Stomach (tissue), 9 donors: Measurements from ENCODE around the gene TNS1. TPM values are rescaled to one million over a fixed set of nuclear protein-coding genes. Genes with fewer than 3 reads are reported as not detected.

Experiments
- DNase-seq, 2 donors: peaks; one replicate each; pipeline versions ENCODE4 v3.0.0 to v3.0.0-alpha.2; 2013 to 2019
- H3K27ac ChIP-seq, 5 donors: fragments of 200-600 bp in 4 of 5; sonication (generic) in 4 of 5; one replicate each; pipeline ENCODE4 v1.5.1; 2013 to 2019; ENCODE audit warnings: mild to moderate bottlenecking in 1 of 5, moderate library complexity in 1 of 5
- H3K27me3 ChIP-seq, 3 donors: fragments of 200-600 bp; sonication (generic); one replicate each; pipeline ENCODE4 v1.5.1; 2017 to 2019; ENCODE audit warnings: mixed run types in 1 of 3
- H3K36me3 ChIP-seq, 4 donors: fragments of 200-600 bp; sonication (generic); 1 replicate in 3 of 4; 2 replicates in 1 of 4; pipeline ENCODE4 v1.5.1; 2016 to 2019
- H3K4me1 ChIP-seq, 4 donors: fragments of 200-600 bp; sonication (generic); one replicate each; pipeline ENCODE4 v1.5.1; 2016 to 2019
- H3K4me3 ChIP-seq, 4 donors: fragments of 200-600 bp; sonication (generic) in 3 of 4; one replicate each; pipeline ENCODE4 v1.5.1; 2016 to 2019; ENCODE audit warnings: mild to moderate bottlenecking in 1 of 4
- H3K9me3 ChIP-seq, 4 donors: fragments of 200-600 bp; sonication (generic); one replicate each; pipeline ENCODE4 v1.5.1; 2016 to 2019
- CTCF ChIP-seq, 7 experiments: fragments of 450-650 bp in 4 of 7; fragments of 200-600 bp in 3 of 7; sonication (generic) in 3 of 7; IDR thresholded peaks; one replicate each; pipeline ENCODE4 v1.5.1; 2016 to 2019; ENCODE audit warnings: antibody characterized with exemption in 7 of 7, control low read depth in 2 of 7, mild to moderate bottlenecking in 1 of 7
- EP300 ChIP-seq: sonication (generic); formaldehyde crosslinking; IDR thresholded peaks from one replicate; pipeline ENCODE4 v1.6.1; 2017; ENCODE audit warnings: antibody characterized with exemption
- POLR2A ChIP-seq, 4 donors: fragments of 450-650 bp; IDR thresholded peaks; one replicate each; pipeline ENCODE4 v1.6.1; 2016; ENCODE audit warnings: antibody characterized with exemption in 4 of 4, control low read depth in 2 of 4, mild to moderate bottlenecking in 1 of 4, moderate library complexity in 1 of 4
- POLR2AphosphoS5 ChIP-seq, 3 donors: sonication (generic); formaldehyde crosslinking; IDR thresholded peaks; one replicate each; pipeline ENCODE4 v1.6.1; 2016; ENCODE audit warnings: antibody characterized with exemption in 3 of 3
- WGBS, 5 donors: extraction: QIAGEN DNeasy Blood & Tissue Kit in 3 of 5; methylation state at CpG; one replicate each; pipeline versions ENCODE4 v1.1.5 to v1.1.7; 2013 to 2018; 5-methylcytosine and 5-hydroxymethylcytosine counted together
- intact Hi-C: fragments of 100-400 bp; cut with DNase I; formaldehyde crosslinking; loops from one replicate; pipeline ENCODE4 v1.15.1; 2023; ENCODE audit warnings: low total_unique reads
- polyA plus RNA-seq, 3 donors: library from polyadenylated mRNA; stranded (reverse); fragments of 200-250 nt; gene quantifications; one replicate each; pipeline ENCODE4 v1.2.3, GENCODE V29; 2013
- total RNA-seq, 5 donors: library from RNA; depleted of rRNA; stranded (reverse); fragments of >200 nt; gene quantifications; one replicate each; pipeline versions ENCODE4 v1.1.0 to v1.2.3, GENCODE V29; 2014 to 2016
- donor health status: healthy with polysubstance abuse.
- donor health status: Bipolar disorder and iron deficiency.
- donor health status: healthy.

The TNS1 gene
- total and polyA plus RNA-seq, 8 donors = 18.5 to 682 (median 160) TPM

DNA sequence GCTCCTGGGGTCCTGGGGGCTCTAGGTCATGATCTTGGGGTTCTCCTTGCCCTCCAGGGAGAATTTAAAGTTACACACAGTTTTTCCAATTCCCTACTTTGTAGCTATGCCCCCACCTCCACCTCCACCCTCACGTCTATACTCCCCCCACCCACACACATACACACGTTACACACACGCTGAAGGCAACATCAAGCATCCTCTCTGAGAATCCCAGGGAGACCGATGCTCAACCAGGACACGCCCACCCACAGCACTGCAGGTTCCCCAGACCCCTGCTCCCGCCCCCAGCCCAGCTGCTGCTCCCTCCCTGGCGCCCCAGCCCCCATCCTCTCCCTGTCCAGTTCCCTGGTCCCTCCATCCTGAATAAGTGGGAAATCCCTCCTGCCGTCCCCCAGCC lies 6.4 kb upstream of the TNS1 start:
- Histone ChIP-seq H3K9me3 (no peaks in the 10 kb centered on the region), H3K4me3 (peak overlapping the region in 2 of 4 donors; percentile 46 to 54), H3K27ac (no peak overlapping the region), H3K36me3 (no peaks in the 10 kb centered on the region), H3K27me3 (peaks cover 0 to 51% (median 13%) of the 10 kb centered on the region in 3 donors), H3K4me1 (peaks cover 14 to 26% (median 22%) of the 10 kb centered on the region in 4 donors)
- no peak for TF ChIP-seq EP300
- TF ChIP-seq POLR2AphosphoS5 (IDR thresholded peaks at IDR 0.05) = no peak
- TF ChIP-seq CTCF (IDR thresholded peaks at IDR 0.05) = no peak
- TF ChIP-seq POLR2A (IDR thresholded peaks at IDR 0.05) = no peak
- intact Hi-C loops = no loop called here
- WGBS, 5 donors = 20 to 39% (median 28%) methylated on average over 8 of the region's 8 CpGs
- no peak for DNase-seq

- Histone ChIP-seq H3K9me3 (no peaks in the 10 kb centered on the region), H3K36me3 (no peaks in the 10 kb centered on the region), H3K4me3 (no peak overlapping the region), H3K27me3 (peaks cover 0 to 46% (median 13%) of the 10 kb centered on the region in 3 donors), H3K4me1 (peaks cover 15 to 32% (median 29%) of the 10 kb centered on the region in 4 donors), H3K27ac (peak overlapping the region in 2 of 5 donors; percentile 3 to 18)
- 61 to 79% (median 68%) methylated on average over 12 of the region's 12 CpGs for WGBS, 5 donors
- TF ChIP-seq CTCF (IDR thresholded peaks at IDR 0.05) (no peak), POLR2A (IDR thresholded peaks at IDR 0.05) (no peak), POLR2AphosphoS5 (IDR thresholded peaks at IDR 0.05) (no peak), EP300 (no peak)
- intact Hi-C loops = no loop called here
- DNase-seq = peak in 1 of 2 donors; percentile 74
Observed at GRCh38 chr2:218008060-218009040, 5.6 kb upstream of the TNS1 start.

- no peak for DNase-seq
- WGBS, 5 donors = 80 to 95% (median 91%) methylated on average over 4 of the region's 4 CpGs
- H3K27me3 ChIP-seq = peaks cover 0 to 47% (median 13%) of the 10 kb centered on the region in 3 donors
- no peak for TF ChIP-seq POLR2AphosphoS5 (IDR thresholded peaks at IDR 0.05)
- TF ChIP-seq POLR2A (IDR thresholded peaks at IDR 0.05) = no peak
- TF ChIP-seq EP300 = no peak
- TF ChIP-seq CTCF (IDR thresholded peaks at IDR 0.05) = no peak
- no peak overlapping the region for H3K4me3 ChIP-seq
- H3K9me3 ChIP-seq = no peaks in the 10 kb centered on the region
- H3K27ac ChIP-seq = no peak overlapping the region
- intact Hi-C loops = no loop called here
- peaks cover 19 to 44% (median 35%) of the 10 kb centered on the region in 4 donors for H3K4me1 ChIP-seq
- no peaks in the 10 kb centered on the region for H3K36me3 ChIP-seq
Observed at GRCh38 chr2:218006741-218007140, 3.9 kb upstream of the TNS1 start.

DNA sequence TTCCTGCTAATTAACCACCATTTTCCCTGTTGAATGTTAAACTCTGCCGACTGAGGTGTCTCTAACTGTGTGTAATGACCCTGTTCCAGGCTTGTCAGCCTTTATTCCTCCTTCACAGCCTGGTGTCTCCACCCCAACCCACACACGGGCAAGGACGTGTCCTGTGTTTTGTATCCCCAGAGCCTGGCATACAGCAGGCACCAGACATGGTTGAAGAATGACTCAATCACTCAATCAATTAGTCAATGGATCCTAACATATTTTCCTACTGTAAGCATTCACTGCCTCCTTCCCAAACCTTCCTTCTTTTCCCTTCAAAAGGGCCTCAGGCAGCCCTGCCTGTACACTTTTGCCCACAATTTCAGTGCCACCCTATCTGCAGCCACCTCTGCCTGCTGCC lies 2.7 kb upstream of the TNS1 start:
- intact Hi-C loops = no loop called here
- Histone ChIP-seq H3K4me1 (peaks cover 15 to 34% (median 27%) of the 10 kb centered on the region in 4 donors), H3K4me3 (no peak overlapping the region), H3K27me3 (peaks cover 0 to 35% (median 12%) of the 10 kb centered on the region in 3 donors), H3K27ac (no peak overlapping the region), H3K9me3 (no peaks in the 10 kb centered on the region), H3K36me3 (no peaks in the 10 kb centered on the region)
- TF ChIP-seq EP300 (no peak), CTCF (IDR thresholded peaks at IDR 0.05) (no peak)
- WGBS, 5 donors = 85 to 92% (median 89%) methylated on average over 3 of the region's 3 CpGs
- no peak for DNase-seq
